Skin epidermis (tissue), 12 donors: ENCODE results near the gene KRTAP5-4.
"Not testable (repeated sequence)": the region's sequence is repeated elsewhere in the genome, so short reads cannot be mapped to it uniquely, and the experiment has no call there.

Experiments used
- H3K27ac ChIP-seq, 21 experiments: fragments of 200-600 bp; sonication (generic) in 11 of 21; one replicate each; pipeline ENCODE4 v1.5.0; 2020; ENCODE audit warnings: mild to moderate bottlenecking in 3 of 21, inconsistent platforms in 2 of 21, moderate library complexity in 2 of 21
- H3K4me3 ChIP-seq, 7 experiments: fragments of 200-600 bp; sonication (generic) in 2 of 7; one replicate each; pipeline ENCODE4 v1.5.0; 2020; ENCODE audit warnings: inconsistent platforms in 2 of 7, mild to moderate bottlenecking in 2 of 7, moderate library complexity in 1 of 7

Gene KRTAP5-4

GRCh38 chr11:1575756-1576155 is 46.2 kb downstream of the KRTAP5-4 start:
- not testable (repeated sequence) for H3K27ac ChIP-seq, H3K4me3 ChIP-seq

- Histone ChIP-seq H3K4me3 (peak overlapping the region in 2 of 7 experiments; percentile 14 to 58), H3K27ac (no peak overlapping the region)
Measured at GRCh38 chr11:1574933-1575242, 47.0 kb downstream of the KRTAP5-4 start.

- H3K4me3 ChIP-seq, result peak overlapping the region in 6 of 7 experiments; percentile 14 to 60 (median 38)
Measured at GRCh38 chr11:1574238-1574932, 47.6 kb downstream of the KRTAP5-4 start.

GRCh38 chr11:1573903-1574237 is 48.1 kb downstream of the KRTAP5-4 start:
- peak overlapping the region in 7 of 21 experiments; percentile 6 to 82 (median 70) for H3K27ac ChIP-seq
- peak overlapping the region in 5 of 7 experiments; percentile 20 to 60 (median 54) for H3K4me3 ChIP-seq

More at GRCh38 chr11:1574238-1574932, 47.6 kb downstream of the KRTAP5-4 start:
- peak overlapping the region in 5 of 21 experiments; percentile 6 to 82 (median 70) for H3K27ac ChIP-seq

- Histone ChIP-seq H3K27ac (peak overlapping the region in 13 of 21 experiments; percentile 14 to 84 (median 71)), H3K4me3 (peak overlapping the region; percentile 47 to 60 (median 53))
Measured at GRCh38 chr11:1573077-1573902, 48.6 kb downstream of the KRTAP5-4 start.

GRCh38 chr11:1572197-1573076 is 49.5 kb downstream of the KRTAP5-4 start, which contains the start of gene DUSP8:
TSS of gene DUSP8 (minus strand) at chr11:1572271. CDS start at chr11:1565826, 6,445 bp downstream.
- H3K4me3 ChIP-seq, result peak within 1 kb of the TSS; percentile 47 to 60 (median 53)
- peak within 1 kb of the TSS in 20 of 21 experiments; percentile 19 to 84 (median 66) for H3K27ac ChIP-seq

GRCh38 chr11:1571760-1572196 is 50.2 kb downstream of the KRTAP5-4 start:
- Histone ChIP-seq H3K4me3 (peak overlapping the region; percentile 39 to 60 (median 52)), H3K27ac (peak overlapping the region in 9 of 21 experiments; percentile 31 to 78 (median 55))
